ENCODE results near the gene ADGRV1.

GRCh38 chr5:91026466-91026865 is 467.9 kb downstream of the ADGRV1 start:
- TF ChIP-seq TAF1 (IDR thresholded peaks at IDR 0.05; ENCODE audit: borderline replicate concordance, low read depth, low read length) (no peak), POLR2A (IDR thresholded peaks at IDR 0.05; ENCODE audit: low read depth, low read length) (no peak), POLR2AphosphoS5 (IDR thresholded peaks at IDR 0.05; ENCODE audit: low read depth, low read length) (no peak)
